NCI-H1417 treated with DMSO at 0.1 percent for 48 hours (cell line): Measurements from ENCODE around the gene UBE2G1.
"Not testable (repeated sequence)": the region's sequence is repeated elsewhere in the genome, so short reads cannot be mapped to it uniquely, and the experiment has no call there.

ENCODE experiments used
- DNase-seq: peaks from one replicate; lab custom pipeline; 2025; lab: John Stamatoyannopoulos, UW

UBE2G1 gene

DNA sequence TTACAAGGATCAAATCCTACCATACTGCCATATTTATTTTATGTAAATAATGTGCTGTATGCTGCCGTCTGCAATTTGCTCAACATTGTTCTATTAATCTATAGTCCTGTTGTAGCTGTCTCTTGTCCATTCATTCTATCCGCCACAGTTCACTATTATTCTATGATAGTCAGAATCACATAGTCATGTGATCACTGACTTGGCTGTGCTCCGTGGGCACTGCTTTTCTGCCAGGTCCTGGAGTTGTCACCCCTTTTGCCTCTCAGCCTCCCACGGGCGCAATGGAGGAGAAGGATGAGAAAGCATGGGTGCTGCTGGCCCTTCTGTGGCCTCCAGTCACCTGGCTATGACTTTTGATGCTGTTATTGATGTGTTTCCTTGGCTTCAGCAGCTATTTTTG lies 65.4 kb downstream of the UBE2G1 start:
- no peak for DNase-seq

DNA sequence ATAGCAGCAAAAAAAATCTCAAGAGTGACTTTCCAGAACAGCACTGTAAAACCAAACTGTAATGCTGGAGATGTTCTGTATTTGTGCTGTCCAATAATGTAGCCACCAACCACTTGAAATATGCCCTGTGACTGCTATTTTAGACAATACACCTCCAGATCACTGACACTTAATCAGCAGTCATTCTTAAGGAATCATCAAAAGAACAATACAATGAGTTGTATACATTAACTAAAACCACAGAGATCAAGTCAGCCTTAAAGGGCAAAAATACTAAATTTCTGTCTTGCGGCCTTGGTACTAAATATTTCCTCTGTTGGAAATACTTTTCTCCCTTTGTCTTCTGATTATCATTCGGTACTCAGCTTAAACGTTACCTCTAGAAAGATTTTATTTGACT lies 69.1 kb downstream of the UBE2G1 start:
- no peak for DNase-seq

DNA sequence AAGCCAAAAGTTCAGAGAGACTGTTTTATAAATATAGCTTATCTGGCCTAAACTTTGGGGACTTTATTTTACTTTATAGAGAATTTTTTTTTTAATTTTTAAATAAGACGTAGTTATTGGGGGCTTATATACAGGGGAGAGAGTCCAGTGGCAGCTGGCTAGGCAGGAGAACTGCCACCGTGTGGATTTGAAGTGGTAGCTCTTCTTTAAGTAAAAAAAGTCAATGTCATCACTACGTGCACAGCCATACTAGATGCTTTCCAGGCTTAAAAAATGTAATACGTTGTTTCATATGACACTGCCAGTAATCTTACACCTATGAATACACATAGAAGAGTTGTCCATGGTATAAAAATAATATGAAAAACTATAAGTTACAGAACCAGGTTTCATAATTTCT lies 70.8 kb downstream of the UBE2G1 start:
- no peak for DNase-seq

DNA sequence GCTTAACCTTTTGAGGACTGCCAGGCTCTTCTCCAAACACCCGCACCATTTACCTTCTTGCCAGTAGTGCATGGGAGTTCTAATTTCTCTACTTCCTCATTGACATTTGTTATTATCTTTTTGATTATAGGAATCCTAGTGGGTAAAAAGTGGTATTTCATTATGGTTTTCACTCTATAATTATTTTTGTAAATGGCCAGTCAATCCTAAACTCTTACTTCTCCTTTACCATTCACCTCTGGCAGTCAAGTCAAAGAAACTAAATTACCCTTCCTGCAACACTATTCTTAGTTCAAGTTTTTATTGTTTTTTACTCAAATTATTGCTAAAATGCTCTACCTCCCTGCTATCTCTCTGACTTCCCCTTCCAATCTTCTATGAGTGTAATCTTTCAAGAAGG lies 72.9 kb downstream of the UBE2G1 start:
- no peak for DNase-seq

DNA sequence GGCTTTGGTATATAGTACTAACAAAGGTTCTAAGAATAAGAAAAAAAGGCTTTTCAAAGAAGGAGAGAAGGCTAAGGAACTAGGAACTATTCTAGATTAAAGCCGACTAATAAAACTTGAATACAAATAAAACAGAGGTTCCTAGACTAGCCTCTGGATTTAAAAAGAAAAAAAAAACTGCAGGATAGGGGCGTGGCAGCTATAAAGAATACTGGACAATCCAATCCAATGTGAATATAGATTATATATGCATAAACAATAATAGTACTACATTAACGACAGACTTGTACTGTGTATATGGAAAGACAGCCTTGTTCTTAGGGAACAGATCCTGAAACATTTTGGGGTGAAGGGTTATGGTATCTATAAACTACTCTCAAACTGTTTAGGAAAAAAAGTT lies 78.8 kb downstream of the UBE2G1 start:
- no peak for DNase-seq

DNA sequence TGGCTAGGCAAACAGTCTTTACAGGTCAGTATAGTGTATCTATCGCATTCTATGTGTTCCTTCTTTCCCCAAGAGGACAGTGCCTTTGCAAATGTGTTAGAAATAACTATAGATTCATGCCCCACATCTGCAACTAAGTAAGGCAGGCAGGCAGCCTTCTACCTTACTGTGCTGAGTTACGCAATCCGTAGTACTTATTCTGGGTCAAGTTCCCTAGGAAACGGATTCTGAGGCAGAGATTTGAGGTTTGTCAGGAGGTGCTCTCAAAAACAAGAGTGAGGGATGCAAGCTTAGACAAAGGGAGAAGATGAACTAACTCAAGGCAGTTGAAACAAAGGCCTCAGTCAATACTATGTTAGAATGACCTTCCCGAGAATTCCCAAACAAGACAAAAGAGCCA lies 90.0 kb downstream of the UBE2G1 start:
- no peak for DNase-seq

DNA sequence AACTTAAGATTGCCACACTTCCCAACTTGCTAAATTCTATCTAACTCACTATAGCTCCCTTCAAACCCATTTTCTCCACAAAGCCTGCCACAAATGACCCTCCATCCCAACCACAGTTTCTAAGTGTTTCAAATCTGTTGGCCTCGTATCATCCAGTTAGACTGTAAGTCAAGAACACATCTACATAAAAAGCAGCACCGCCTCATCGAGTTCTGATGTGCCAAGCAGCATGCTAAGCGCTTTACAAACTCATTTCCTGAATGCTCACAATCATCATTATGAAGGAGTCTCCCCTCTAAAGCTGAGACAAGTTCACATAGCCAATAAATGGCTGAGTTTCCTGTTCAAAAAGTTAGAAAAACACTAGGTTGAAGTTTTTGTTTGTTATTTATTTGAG lies 93.5 kb downstream of the UBE2G1 start:
- DNase-seq = no peak

DNA sequence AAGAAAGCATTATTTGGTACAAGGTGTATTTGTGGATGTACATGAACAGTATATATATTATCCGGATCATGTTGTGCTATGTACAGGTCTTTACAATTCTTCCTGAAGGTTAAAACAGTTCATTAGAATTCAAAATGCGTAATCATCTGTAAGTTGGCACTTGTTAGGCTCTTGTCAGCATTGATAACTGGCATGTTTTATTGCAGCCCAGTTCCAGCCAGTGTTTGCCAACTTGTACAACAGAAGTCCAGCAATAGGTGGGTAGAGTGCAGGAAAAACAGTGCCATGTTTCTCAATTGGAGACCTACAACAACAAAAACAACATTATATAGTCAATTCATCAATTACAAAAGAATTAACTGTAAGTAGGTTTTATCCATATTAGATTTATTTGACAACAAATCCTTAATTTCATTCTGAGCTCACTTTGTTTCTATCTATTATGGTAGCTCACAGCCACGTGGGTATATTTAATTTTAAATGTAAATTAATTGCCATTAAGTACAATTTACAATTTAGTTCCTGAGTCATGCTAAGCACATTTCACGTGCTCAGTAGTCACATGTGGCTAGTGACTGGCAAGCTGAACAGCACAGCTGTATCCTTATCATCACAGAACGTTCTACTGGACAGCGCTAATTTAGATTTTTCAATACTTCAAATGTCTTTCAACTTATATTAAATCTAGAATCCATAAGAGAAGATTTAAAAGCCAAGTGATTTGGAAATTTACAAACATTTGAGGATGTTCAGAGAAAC lies 94.1 kb downstream of the UBE2G1 start:
- no peak for DNase-seq

DNA sequence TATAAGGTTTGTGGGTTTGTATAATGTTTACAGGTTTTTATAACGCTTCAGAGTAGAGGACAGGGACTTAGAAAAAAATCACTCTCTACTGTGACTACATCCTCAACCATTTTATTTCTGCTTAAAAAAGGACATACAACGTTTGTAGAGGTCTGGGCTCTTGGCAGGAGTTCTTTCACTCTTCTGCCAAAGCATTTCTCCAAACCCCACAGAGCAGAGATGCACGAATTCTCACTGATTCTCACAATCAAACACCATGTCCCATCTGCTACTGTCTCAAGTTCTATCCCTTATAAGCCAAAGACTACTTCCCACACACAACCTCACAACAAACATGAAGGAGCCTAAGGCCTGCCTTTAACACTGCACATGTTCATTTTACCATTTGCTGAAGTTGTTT lies 95.7 kb downstream of the UBE2G1 start:
- DNase-seq = no peak

DNA sequence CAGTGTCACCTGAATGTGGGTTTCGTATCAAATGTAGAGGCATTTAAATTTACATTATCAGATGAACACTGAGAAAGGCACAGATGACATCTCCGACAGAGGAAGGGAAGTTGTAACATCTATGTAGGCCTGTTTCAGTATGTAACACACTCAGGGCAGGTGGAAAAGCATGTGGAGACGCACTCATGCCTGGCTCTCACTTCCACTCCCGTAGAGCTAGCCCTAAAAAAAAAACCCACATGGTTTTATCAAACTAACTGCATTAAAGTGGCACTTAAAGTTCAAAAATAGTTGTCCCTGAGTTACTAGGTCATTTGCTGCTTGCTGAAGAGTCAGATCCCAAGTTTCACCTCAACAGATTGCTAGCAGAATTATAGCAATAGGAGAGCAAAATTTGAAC lies 96.6 kb downstream of the UBE2G1 start:
- DNase-seq = no peak

DNA sequence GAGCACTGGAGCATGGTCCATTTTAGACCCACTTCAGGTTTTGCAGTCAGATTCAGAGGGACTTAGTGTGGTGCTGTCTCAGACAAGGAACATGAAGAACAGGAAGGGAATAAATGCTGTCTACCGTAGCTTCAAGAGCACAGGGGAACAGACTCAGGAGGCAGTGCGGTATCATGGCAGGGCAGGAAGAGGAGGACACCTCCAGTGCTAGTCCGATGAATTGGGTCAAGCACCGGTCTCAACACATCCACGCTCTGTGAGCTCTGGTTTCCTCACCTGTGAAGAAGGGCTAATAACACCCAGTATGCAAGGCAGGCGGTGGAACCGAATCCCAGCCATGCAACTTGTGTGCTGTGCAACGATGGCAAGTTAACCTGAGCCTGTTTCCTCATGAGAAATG lies 99.1 kb downstream of the UBE2G1 start:
- DNase-seq = no peak

DNA sequence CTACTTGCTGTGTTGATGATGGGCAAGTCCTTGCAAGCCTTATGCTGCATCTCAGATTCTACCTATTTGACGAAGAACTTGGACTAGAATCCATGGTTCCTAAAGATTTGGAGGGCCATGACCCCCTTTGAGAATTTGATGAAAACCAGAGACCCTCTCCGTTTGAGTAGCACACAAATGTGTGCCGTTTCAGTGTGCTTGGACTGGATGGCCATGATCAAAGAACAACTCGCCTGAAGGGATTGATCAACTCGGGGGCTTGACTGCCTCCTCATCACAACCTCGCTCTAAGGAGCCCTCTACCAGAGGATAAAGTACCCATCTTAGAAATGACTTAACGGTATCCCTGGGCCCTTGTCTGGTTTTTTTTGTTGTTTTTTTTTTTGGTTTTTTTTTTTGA lies 99.9 kb downstream of the UBE2G1 start:
- no peak for DNase-seq

DNA sequence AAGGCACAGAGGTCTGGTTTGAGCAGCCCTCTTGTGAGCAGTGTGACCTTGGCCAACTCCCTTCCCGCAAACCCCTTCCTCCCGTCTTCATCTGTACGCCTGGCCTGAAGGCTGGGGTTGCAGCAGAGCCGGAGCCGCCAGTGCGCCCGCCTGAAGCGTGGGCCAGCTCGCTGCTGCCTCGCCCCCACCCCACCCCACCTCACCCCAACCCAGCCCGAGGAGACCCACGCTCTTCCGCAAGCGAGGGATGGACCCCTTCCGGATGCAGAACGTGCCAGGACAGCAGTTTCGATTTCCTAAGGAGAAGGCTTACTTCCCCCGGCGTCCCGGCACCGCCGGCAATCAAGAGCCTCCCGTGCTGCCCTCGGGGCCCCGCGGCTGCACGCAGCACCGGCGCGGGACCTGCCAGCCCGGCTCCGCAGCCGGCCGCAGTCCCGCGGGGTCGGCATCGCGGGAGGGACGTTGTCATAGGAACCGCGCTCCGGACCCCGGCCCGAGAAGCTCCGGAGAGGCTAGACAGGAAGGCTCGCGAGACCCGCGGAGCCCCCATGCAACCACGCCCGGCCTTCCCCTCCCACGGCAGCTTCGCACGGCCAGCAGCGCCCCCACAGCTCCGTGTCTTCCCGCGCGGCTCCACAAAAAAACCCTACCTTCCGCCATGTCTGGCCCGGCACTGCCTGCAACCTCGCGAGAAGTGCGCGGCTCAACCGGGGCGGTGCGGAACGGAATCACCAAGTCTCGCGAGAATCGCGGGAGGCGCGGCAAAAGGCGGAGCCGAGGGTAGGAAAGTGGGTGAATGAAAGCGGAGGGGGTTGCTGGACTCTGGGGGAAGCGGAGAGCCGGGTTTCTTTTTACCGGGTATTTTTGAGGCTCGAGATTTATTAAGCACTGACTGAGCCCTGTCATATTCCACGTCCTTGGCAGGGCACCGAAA lies 102.9 kb downstream of the UBE2G1 start, which contains the start of gene ANKFY1:
Gene ANKFY1 (minus strand): TSS at position 698 of the 934 bp plus-strand sequence. CDS start 38 bp downstream, at position 660.
- DNase-seq = peak; percentile 22

DNA sequence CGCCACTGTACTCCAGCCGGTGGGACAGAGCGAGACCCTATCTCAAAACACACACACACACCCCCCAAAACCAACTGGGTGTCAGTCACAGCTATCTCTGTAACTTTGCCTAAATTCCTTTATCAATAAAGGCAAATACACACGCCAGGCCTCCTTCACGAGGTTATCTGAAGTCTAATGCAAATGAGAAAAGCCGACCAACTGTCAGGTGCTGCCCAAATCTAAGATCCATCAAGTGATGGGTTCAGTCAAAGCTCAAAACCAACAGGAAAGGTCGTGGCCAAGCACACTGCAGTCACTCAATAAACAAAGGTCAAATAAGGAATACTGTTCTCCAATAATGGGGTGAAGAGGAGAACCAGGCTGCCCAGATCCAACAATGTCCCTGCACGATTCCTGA lies 103.8 kb downstream of the UBE2G1 start:
- no peak for DNase-seq

DNA sequence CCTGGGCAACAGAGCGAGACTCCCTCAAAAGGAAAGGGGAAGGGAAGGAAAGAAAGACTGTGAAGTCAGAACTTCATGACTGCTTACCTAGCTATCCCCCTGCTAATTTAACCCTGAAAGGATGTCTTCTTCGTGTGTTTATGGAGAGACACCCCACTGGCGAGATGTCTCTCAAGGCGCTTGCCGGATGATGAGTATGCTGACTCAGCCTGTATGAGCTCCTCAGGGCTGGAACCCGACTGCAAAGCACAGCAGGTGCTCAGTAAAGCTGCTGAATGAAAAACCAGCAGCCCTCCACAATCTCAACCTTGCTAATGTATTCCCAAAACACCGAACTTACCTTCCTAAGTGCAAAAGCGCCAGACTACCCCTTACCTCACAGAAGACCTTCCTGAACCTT lies 105.0 kb downstream of the UBE2G1 start:
- no peak for DNase-seq

DNA sequence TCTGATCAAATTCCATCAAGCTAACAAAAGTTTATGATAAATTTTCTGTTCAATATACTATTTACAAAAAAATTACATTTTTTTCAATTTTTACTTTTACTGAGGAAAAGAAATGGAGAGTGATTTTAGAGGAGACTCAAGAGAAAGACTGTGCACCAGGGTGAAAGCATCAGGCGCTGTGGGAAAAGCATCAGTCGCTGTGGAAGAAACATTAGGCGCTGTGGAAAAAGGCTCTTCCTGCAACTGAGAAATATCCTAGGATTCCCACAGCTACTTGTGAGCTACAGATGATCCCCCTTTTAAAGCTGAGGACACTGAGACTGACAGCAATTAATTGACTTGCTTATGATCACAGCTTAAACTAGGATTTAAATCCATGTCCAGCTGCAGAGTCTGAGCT lies 107.6 kb downstream of the UBE2G1 start:
- no peak for DNase-seq

DNA sequence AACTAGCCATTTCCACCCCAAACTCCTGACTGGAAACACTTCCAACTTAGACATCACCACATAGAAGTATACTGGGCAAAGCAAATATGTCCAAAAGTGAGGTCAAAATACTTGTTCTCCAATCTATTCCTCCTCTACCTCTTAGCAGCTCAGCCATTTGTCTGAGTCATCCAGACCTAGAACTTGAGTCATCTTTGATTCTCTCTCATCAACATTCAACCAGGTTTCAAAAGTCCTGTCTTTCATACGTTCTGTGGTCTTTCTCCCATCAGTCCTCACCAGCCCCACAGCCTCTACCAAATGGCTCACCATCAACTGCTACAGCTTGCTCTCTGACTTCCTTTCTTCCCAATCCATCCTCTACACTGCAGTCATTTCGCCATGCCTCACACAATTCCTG lies 109.5 kb downstream of the UBE2G1 start:
- no peak for DNase-seq

DNA sequence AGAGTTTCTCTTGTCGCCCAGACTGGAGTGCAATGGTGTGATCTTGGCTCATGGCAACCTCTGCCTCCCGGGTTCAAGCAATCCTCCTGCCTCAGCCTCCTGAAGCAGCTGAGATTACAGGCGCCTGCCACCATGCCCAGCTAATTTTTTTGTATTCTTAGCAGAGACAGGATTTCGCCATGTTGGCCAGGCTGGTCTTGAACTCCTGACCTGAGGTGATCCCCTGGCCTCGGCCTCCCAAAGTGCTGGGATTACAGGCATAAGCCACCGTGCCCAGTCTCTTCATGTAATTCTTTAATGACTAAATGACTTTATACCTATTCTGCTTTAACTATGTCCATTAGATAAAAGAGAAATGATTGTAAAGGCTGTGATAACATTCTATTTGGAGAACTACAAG lies 111.2 kb downstream of the UBE2G1 start:
- not testable (repeated sequence) for DNase-seq

DNA sequence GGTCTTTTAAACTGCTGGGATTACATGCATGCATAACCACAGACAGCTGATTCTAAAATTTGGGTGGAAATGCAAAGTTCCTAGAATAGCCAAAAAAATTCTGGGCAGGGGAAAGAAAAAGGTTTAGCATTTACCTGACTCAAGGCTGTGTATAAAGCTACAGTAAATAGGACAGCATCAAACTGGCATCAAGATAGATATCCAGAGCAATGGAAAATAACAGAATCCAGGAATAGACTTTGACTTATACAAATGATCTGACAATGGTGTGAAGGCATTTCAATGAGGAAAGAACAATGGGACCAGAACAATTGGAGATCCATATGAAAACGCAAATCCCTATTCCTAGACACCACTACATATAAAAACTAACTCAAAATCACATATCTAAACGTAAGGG lies 115.6 kb downstream of the UBE2G1 start:
- no peak for DNase-seq

DNA sequence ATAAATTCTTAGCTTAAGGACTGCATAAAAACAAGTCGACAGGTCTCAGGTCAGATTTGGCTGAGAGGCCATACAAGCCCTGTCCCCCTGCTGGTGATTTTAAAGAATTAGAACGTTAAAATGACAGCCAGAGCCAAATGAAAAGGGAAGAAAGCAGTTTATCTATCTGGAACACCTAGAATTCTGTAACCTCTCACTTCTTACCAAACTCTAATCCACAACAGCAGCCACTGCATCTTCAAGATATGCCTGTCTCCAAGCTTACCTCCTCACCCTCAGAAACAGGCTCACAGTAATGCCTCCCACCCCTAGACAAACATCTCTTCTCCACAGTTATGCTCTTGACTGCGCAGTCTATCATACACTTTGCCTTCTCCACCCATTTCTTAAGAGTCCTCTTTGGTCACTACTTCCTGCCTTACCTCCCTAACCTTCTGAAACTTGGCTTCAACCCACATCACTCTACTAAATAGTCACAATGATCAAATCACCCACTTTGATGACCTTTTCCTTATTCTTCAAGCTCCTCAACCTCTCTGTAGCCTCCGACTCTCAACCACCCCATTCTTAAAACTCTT lies 116.9 kb downstream of the UBE2G1 start:
- no peak for DNase-seq

DNA sequence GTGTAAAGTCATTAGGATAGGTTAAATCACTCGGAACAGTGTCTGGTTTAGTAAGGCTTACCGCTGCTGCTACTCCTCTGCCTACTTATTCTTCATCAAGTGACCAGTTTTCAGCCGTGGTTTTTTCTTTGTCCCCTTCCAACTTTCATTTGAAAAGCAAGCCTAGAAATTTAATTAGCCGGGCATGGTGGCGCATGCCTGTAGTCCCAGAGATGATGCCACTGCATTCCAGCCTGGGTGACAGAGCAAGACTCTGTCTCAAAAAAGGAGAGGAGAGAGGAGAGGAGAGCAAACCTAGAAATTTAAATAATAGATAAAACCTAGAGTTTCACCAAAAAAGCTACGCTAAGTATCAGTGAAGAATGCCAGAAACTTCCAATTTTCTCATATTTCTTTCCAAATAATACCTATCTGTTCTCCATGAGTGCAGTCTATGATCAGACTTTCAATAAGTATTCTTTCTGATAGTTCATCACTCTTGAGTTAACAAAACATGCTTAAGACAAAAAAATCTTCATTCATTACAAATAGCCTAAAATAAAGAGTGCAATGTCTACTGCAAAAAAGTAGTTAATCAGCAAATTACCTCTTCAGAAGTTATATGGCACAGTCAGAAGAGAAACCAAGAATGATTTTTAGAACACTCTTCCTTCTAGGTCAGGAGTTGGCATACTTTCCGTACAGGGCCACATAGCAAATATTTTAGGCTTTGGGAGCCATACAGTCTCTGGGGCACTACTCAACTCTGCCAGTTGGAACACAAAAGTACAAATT lies 117.8 kb downstream of the UBE2G1 start:
- no peak for DNase-seq

DNA sequence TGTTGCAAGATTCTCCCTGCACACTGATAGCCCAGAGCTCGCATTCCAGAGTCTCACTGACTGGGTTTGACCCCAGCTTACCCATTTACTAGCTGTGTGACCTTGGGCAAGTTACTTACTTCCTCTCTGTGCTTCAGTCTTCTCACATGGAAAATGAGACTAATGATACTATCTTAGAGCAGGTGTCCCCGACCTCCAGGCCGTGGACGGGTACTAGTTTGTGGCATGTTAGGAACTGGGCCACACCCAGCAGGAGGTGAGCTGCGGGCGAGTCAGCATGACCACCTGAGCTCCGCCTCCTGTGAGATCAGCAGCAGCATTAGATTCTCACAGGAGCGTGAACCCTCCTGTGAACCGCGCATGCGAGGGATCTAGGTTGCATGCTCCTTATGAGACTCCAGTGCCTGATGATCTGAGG lies 118.5 kb downstream of the UBE2G1 start:
- DNase-seq = no peak
